ENCODE measurements around the gene CHST7.

- TF ChIP-seq CTCF (IDR thresholded peaks at IDR 0.05) (no peak), EZH2 (IDR thresholded peaks at IDR 0.05) (no peak)
Measured at GRCh38 chrX:46567388-46567787, 6.2 kb upstream of the CHST7 start.
